COLO668 (cell line): Measurements from ENCODE around the gene ACAD11.
"Not testable (repeated sequence)": the region's sequence is repeated elsewhere in the genome, so short reads cannot be mapped to it uniquely, and the experiment has no call there.

Experiments used
- DNase-seq: peaks from one replicate; lab custom pipeline; 2025; ENCODE audit not compliant: unreplicated experiment; lab: John Stamatoyannopoulos, UW

Gene ACAD11

DNA sequence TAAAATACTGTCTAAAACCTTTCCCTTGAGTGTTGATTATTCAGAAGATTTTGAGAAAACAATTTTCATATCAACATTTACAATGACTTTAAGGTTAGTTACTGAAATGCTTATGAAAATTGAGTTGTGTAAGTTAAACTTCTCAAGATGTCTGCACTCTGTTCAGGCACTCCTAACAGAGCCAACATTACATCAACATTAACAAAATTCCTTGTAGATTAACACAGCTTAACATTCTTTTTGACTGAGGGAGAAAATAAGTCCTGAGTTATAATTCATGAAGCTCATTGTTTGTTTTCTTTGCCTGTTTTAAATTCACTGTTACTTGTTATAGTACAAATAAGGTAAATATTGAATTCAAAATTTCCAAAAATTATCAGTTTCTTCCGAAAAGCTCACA lies 53.5 kb downstream of the ACAD11 start:
- no peak for DNase-seq

DNA sequence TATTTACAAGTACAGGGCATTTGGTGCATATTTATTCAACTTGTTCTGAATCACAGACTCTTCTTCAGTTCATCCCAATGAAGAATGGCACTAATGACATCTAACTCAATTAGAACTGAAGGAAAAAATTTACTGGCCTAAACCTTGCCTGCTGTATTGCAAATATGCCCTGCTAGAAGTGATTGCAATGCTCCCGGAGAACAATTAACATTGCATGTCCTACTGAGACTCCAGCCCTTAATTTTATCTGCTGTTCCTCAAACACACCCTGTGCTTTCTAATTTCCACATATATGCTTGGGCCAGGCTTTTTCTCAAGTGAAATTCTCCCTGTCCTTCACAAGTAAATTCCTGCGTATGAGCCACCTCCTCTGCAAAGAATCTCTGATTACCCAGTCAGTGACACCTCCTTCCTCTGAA lies 54.2 kb downstream of the ACAD11 start:
- DNase-seq = no peak

DNA sequence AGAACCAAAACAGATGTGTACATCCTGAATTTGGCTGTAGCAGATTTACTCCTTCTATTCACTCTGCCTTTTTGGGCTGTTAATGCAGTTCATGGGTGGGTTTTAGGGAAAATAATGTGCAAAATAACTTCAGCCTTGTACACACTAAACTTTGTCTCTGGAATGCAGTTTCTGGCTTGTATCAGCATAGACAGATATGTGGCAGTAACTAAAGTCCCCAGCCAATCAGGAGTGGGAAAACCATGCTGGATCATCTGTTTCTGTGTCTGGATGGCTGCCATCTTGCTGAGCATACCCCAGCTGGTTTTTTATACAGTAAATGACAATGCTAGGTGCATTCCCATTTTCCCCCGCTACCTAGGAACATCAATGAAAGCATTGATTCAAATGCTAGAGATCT lies 59.0 kb downstream of the ACAD11 start:
- DNase-seq = not testable (repeated sequence)

DNA sequence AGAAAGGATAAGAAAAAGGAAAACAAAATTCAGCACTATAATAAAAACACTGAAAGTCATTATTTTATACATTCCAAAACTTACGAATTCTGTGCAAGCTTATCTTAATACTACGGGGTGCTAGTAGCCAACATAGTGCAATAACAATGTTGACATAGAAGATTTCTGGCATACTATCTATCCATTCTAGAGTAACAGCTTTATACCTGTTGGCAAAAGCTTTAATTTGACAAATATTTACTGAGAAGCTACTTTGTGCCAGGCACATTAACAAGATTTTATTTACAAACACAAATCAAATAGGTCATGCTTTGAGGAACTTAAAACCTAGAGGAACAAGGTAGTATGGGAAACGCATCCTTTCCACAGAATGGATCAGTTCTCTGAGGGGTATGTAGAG lies 61.4 kb downstream of the ACAD11 start:
- no peak for DNase-seq

DNA sequence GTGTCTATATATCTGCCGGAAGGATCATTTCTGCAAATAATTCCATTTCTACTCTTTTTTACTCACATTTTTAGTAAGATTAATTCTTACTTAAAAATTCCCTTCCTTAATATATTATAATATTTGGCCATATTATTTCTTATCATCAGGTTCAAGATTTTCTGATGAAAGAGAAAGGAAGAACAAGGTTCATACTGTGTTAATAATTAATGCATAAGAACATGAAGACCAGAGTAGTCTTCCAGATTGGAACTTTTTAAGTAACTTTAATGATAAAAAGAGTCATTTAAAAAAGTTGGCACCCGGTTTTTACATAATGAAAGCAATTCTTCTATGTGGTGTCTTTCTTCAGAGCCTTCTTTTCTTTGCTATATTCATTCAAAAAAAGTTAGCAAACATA lies 61.9 kb downstream of the ACAD11 start:
- no peak for DNase-seq

DNA sequence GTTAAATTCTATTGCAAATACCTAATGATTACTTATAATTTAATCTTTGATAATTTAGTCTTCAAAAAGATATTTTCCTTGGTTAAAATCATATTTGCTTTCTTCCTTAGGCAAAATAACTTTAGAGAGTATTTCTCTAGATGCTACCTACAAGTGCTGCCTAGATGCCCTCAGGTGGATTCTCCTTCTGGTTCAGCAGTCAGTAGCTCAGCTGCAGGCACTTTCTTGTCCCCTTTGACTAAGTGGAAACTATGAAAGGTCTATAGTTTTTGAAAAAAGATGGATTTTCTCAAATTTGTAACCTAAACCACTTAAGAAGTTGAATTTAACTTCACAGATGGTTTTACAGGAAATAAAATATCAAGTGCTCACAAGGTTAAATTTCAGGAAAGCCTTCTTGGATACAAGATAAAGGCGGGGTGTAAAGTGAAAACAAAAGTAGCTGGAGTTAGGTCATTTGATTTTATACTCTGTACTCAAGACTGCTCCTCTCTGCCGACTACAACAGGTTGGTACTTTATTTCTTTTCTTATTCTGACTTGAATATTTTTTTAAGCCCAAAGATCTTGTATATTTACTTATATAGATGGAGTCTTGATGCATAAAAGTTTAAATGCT lies 62.7 kb downstream of the ACAD11 start, which contains the start of gene ACKR4:
Gene ACKR4 (plus strand): TSS at position 455 of the 618 bp plus-strand sequence. CDS start 3,128 bp downstream, outside the sequence.
- DNase-seq = no peak

DNA sequence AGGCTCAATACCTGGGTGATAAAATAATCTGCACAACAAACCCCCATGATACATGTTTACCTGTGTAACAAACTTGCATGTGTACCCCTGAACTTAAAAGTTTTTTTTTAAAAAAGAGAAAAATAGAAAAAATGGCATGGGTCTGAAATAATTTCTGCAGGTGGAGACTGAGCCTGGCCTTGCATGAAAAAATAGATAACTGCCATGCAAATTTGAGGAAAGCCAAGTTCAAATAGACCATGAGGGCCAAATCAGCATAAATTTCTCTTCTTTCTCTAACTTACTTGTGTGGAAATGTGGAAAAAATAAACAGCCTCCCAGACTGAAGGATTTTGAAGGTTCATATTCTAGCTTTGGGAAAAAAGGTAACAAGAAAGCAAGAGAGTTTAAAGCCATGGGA lies 63.3 kb downstream of the ACAD11 start:
- no peak for DNase-seq

DNA sequence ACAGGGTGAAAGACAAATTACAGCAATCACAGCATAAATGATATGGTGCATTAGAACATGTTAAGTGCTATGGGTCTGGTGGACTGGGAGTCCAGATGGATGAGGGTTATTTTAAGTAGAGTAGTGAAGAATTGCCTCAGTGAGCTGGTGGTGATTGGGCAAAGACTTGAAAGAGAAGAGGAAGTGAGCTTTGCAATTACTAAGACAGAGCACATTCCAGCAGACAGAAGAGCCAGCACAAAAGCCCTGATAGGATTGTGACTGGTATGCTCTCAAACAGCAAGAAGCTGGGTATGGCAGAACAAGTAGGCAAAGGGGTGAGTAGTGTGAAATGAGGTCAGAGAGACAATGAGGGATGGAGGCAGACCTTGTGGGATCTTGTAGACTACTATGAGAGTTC lies 64.6 kb downstream of the ACAD11 start:
- no peak for DNase-seq

DNA sequence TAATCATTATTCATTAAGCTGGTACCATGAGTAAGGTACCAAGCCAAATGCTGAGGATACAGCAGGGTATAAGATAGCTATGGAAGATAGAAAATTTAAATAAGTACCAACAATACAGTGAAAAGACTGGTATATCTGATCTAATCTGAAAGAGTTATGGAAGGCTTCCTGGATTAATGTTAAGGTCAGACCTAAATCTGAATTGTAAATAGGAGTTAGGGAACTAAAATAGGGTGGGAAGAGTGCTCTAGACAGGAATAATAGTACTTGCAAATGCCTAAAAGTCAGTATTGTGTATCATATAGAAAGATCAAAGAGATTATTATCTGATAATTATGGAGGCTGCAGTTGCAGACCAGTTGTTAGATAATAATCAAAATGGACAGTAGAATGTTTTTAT lies 65.1 kb downstream of the ACAD11 start:
- no peak for DNase-seq

DNA sequence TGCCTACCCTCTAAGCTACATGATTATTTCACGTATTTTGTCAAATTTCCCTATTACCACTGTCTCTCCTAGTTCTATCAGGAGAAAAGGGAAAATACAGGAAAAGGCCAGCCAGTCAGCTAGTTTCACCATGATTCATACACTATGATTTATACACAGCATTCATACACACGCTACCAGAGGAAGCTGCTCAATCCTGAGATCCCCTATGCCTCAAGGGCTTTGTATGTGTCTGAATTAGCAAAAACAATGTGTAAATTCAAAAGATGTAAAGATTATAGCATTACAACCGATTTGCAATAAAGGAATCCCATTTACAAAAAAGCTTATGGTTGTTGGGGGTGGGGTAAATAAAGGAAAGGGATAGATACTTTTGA lies 65.7 kb downstream of the ACAD11 start:
- no peak for DNase-seq

DNA sequence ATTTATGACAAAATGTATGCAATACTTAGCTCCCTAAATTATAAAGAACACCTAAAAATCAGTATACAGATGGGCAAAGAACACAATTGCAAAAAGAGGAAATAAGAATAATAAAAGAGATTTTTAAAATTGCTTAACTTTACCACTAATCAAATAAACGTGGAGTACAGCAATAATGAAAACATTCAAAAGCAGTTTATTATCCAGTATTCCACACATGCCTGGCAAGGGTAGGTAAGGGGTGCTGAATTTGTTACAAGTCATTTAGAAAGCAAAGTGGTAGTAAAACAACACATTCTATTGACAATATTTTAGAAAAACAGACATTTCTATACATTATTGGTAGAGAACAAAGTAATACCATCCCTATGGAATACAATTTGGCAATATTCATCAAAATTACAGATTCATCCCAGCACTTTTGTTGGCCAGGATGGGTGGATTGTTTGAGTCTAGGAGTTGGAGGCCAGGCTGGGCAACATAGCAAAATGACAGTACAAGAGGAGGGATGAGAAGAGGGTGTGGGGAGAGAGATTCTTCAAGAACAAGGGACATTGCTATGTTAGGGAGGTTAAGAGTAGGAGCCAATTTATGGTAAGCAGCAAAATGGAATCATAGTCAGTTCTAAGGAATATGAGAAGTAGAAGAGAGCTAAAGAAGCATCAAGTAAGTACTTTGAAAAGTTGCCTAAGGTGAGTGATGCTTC lies 66.2 kb downstream of the ACAD11 start:
- no peak for DNase-seq

DNA sequence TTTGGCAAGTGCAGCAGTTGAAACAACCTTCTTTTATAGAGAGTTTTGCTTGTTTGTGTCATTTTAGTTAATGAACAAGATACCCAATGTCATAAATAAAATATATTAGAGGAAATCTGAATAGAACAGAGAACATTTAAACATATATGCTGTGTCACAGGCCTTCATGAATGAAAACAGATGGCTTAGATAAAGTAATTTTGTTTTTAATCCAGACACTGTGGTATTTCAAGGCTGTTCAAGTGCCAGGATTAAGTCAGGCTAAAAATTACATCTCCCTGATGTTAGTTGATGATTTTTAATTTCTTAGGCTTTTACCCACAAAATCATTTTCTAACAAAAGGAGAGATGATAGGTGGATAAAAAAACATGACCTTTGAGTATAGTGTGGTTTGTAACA lies 67.4 kb downstream of the ACAD11 start:
- DNase-seq = no peak

DNA sequence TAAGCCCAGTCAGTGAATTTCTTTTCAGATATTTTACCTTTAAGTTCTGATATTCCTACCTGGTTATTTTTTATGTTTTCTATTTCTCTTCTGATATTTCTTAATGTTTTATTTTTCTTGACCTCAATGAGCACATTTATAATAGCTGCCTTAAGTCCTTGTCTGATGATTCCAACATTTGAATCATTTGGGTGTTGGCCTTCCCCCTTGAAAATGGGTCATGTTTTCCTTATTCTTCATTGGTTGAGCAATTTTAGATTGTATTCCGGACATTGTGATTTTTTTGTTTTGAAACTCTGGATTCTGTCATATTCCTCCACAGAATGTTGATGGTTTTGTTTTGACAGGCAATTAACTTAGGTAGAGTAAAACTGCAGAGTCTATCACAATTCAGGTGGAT lies 72.2 kb downstream of the ACAD11 start:
- DNase-seq = no peak

DNA sequence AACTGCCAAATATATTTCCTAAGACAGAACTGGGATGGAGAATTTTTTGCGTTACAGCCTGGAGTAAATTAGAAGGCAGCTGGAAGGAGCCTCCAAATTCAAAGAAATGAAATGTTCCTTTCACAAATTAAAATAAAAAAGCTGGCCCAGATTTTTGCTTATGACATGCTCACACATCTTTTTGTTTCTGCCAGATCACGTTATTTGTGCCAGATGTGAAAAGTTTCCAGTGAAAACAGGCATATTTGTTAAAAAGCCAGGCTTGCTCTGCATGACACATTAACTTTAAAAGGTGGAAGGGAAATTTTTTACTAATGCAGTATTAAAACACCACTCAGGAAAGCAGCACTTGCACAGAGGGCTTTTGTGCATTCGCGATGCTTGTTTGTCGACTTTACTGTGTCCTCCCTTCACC lies 85.8 kb downstream of the ACAD11 start:
- DNase-seq = no peak

DNA sequence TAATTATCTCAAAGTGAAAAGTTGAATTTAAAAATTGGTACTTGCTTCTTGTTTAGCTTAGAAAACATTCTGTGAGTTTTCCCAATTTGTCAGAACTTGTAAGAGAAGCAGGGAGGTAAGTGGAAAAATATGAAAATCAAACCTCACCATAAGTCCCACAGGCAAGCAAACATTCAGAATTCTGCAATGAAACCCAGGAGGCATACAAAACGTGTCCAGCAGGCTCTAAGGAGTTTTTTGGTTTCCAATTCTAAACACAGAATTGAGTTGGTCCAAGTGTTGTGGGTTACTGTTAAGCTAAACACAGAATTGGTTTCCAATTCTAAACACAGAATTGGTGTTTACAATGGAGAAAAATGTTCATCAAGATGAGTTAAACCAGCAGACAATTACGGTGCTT lies 89.6 kb downstream of the ACAD11 start:
- no peak for DNase-seq

DNA sequence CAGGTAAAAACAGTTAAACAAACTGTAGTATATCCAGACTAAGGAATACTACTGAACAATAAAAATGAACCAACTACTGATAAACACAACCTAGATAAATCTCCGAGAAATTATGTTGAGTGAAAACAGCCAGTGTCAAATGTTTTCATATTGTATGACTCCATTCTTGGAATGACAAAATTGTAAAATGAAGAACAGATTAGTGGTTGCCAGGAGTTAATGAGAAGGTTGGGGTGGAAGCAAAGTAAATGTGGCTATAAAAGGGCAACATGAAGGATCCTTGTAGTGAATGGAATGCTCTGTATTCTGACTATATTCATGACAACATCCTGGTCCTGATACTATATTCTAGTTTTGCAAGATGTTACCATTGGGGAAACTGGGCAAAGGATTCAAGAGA lies 90.0 kb downstream of the ACAD11 start:
- no peak for DNase-seq

DNA sequence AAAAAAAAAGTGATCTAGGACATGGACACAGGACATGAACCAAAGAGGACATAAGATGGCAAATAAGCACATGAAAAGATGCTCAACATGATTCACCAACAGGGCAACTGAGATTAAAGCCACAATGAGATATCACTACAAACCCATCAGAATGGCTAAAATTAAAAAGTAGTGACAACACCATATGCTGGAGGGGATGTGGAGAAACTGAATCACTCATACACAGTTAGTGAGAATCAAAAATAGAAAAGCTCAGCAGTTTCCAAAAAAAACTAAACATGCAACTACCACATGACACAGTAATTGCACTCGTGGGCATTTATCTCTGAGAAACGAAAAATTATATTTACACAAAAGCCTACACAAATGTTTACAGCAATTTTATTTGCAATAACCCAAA lies 90.5 kb downstream of the ACAD11 start:
- no peak for DNase-seq

DNA sequence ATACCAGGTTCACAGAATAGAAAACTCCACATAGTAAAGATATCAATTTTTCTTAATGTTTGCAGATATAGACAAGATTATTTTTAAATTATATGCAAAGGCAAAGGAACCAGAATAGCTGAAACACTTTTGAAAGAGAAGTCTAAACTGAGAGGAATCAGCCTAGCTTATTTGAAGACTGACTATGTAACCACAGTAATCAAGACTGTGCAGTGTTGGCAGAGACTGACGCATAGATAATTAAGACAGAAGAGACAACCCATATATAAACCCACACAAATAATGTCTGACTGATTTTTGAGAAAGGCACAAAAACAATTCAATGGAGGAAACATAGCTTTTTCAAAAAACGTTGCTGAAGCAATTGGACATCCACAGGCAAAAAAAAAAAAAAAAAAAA lies 91.2 kb downstream of the ACAD11 start:
- no peak for DNase-seq

DNA sequence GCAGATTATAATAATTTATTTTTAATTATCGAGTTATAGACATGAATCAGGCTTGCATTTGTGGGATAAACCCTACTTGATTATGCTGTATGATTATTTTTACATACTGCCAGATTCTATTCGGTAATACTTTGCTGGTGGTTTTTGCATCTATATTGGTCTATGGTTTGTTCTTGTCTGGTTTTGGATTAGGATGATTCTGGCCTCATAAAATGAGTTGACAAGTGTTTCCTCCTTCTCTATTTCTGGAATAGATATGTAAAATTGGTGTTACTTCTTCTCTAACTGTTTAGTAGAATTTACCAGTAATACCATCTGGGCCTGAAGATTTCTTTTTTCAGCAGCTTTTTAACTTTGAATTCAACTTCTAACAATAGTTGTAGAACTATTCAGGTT lies 95.5 kb downstream of the ACAD11 start:
- DNase-seq = no peak

DNA sequence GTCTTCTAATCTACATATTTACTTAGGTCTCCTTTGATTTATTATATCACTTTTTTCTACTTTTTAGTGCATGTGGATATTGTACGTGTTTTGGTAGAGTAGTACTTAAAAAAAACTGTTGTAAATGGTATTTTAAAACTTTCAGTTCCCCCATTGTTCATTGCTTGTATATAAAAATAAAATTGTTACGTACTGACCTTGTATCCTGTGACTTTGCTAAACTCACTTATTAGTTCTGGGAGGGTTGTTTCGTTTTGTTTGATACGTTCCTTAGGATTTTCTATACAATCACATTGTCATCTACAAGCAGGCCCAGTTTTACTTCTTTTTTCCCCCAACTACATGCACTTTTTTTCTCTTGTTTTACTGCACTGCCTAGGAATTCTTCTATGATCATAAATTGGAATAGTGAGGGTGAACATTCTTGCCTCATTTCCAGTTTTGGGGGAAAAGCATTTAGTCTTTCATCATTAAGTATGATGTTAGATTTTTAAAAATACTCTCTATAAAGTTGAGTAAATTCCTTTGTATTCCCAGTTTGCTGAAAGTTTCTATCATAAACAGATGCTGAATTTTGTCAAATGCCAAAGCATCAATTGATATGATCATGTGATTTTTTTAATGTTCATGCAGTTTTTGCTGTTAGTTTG lies 96.1 kb downstream of the ACAD11 start:
- DNase-seq = no peak

DNA sequence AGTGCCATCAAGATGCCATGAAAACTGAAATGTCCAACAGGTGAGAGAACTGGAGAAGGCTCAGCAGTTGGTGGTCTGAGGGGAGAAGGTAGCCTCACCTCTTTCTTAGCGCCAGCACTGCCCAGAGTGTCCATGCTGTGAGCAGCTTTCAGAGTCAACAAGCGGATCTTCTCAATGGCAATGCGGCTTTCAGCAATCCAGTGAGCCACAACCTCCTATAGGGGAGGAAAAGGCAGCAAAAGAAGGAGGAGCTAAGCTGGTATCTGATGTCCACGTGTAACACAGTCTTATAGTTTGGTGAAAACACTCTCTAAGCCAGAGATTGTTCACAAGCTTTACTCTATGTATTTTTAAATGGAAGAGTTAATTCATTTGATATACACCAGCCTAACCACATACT lies 98.6 kb downstream of the ACAD11 start:
- DNase-seq = no peak

DNA sequence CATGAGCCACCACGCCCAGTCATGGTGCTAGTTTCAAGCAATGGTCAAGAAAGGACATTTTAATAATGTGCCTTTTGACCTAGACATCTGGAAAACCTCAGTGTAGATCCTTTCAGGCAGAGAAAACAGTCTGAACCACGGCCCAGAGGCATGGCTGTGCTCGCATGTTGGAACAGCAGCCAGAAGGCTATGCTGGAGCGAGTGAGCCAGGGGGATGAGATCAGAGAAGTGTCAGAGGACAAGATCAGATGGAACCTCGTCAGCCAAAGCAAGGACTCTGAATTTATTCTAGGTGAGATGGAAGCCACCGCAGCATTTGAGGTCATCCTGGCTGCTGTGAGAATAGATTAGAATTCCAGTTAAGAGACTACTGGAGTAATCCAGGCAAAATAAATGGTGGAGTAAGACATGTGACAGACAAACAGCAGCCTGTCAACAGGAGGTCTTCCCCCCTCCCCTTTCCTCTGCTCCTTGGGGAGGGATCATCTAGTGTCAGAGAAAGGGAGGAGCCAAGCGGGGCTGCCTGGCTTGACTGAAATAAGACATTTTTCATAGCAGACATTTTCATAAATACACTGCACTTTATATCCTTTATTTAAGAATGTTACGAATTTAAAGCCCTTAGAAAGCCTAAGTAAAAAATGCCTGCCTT lies 103.0 kb downstream of the ACAD11 start:
- no peak for DNase-seq
